GM06990 (cell line): ENCODE measurements around the gene KRCC1.

Experiments
- DNase-seq: peaks from one replicate; pipeline ENCODE4 v3.0.0-alpha.2; 2011; ENCODE audit not compliant: insufficient read length; ENCODE audit errors: extremely low read depth
- H3K27me3 ChIP-seq: replicated peaks from 2 replicates; pipeline ENCODE4 v1.6.0; 2011; ENCODE audit warnings: low read length; ENCODE audit not compliant: control insufficient read depth, insufficient read depth
- H3K36me3 ChIP-seq: 2 replicates; pipeline ENCODE4 v1.5.1; 2011; ENCODE audit warnings: low read length; ENCODE audit not compliant: control insufficient read depth, insufficient read depth
- H3K4me3 ChIP-seq: replicated peaks from 2 replicates; pipeline ENCODE4 v1.5.1; 2011; ENCODE audit warnings: low read depth, mild to moderate bottlenecking, control low read depth, low read length
- TF ChIP-seq, protein P1 (sequence below): IDR thresholded peaks from 2 replicates; pipeline ENCODE4 v1.5.1; 2011; ENCODE audit warnings: low read length, control low read depth, mild to moderate bottlenecking, inconsistent platforms; ENCODE audit not compliant: insufficient read depth, poor library complexity, severe bottlenecking

The KRCC1 gene

DNA sequence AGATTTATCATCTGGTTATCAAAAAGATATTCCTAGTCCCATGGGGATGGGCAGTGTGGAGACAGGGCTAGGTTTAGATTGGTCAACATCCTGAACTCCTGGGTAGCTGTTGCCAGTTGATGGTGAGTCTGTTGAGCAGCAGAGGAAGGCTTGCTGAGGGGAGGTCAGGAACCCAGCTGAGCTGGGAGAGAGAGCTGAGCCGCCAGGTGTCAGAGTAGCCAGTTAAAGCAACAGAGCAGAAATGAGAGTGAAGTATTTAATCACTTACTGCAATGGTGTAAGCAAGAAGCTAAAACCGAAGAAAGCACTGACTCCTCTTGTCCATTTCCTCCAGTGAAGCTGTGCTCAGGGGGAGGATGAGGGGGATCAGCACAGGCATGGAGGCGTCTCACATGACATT is 41.6 kb upstream of the KRCC1 start:
- H3K36me3 ChIP-seq = no peaks in the 10 kb centered on the region
- DNase-seq = no peak
- H3K27me3 ChIP-seq = no peaks in the 10 kb centered on the region
- TF ChIP-seq, protein P1, sequence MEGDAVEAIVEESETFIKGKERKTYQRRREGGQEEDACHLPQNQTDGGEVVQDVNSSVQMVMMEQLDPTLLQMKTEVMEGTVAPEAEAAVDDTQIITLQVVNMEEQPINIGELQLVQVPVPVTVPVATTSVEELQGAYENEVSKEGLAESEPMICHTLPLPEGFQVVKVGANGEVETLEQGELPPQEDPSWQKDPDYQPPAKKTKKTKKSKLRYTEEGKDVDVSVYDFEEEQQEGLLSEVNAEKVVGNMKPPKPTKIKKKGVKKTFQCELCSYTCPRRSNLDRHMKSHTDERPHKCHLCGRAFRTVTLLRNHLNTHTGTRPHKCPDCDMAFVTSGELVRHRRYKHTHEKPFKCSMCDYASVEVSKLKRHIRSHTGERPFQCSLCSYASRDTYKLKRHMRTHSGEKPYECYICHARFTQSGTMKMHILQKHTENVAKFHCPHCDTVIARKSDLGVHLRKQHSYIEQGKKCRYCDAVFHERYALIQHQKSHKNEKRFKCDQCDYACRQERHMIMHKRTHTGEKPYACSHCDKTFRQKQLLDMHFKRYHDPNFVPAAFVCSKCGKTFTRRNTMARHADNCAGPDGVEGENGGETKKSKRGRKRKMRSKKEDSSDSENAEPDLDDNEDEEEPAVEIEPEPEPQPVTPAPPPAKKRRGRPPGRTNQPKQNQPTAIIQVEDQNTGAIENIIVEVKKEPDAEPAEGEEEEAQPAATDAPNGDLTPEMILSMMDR = no peak
- no peak overlapping the region for H3K4me3 ChIP-seq

DNA sequence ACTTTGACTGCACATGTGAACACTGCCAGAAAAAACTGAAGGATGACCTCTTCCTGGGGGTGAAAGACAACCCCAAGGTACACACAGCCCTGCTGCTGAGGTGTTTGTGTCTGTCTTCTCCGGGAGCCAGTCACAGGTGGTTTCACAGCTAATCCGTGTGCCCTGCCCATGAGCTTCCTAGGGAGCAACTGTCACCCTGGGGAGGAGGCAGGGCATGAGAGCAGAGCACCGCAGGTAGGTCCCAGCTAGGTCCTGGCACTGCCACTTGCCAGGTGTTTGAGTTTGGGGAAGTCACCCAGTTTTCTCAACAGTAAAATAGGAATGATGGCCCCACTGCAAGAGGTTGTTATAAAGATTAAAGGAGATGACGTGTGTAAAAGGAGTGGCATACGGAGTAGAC is 41.1 kb upstream of the KRCC1 start:
- Histone ChIP-seq H3K36me3 (no peaks in the 10 kb centered on the region), H3K27me3 (no peaks in the 10 kb centered on the region), H3K4me3 (no peak overlapping the region)
- TF ChIP-seq, protein P1 = no peak
- no peak for DNase-seq

DNA sequence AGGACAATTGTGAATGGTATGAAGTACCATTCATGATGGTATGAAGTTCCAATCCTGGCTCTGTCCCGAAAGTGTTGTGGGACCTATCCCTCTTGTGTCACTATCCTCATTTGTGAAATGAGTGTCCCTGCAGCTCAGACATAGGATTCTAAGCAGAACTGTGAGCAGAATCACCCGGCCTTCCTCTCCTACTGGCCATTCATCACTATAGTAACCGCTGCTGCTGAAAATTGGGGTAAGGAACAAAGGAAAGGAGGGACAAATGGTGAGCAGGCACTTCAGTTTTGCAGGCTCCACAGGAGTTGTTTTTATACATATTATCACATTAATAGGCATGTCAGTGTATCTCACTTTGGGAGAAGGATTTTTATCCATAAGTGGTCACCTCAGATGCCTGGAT is 39.4 kb upstream of the KRCC1 start:
- TF ChIP-seq, protein P1 = no peak
- Histone ChIP-seq H3K4me3 (no peak overlapping the region), H3K27me3 (no peaks in the 10 kb centered on the region), H3K36me3 (no peaks in the 10 kb centered on the region)
- no peak for DNase-seq

DNA sequence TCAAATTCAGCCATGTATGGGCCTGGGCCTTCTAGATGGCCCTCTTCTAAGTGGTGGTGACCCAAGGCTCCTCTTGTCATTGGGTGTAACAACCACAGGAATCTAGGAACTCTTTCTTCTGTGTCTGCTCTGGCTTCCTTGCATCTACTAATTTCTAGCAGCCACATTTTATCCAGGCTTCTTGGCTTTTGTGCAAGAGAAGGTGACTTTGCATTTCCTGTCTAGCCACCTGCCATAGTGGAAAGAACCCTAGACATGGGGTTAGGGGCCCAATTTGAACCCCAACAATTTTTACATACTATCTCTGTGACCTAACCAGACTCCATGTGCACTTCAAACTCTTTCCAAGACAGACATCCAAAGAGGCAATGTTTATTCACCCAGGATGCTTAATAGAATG is 37.2 kb upstream of the KRCC1 start:
- Histone ChIP-seq H3K4me3 (no peak overlapping the region), H3K27me3 (no peaks in the 10 kb centered on the region), H3K36me3 (no peaks in the 10 kb centered on the region)
- TF ChIP-seq, protein P1 = no peak
- no peak for DNase-seq

DNA sequence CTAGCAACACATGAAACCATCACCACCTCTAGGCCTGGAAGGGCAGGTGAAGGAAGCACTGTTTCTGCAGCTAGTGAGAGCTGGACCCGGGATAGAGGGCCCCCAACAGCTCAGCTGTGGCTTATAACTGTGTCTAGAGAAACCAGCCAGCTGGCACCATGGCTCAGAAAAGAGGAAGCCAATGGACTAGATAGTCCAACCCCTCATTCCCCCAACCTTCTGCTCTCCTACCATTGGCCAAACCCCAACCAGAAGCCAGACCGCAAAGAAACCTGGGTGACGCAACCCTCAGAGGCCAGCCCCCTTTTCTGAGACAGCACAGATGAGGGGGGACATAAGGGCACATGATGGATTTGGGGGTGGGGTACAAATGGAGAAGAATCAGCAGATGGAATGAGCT is 36.4 kb upstream of the KRCC1 start:
- TF ChIP-seq, protein P1 = no peak
- H3K4me3 ChIP-seq = no peak overlapping the region
- no peak for DNase-seq
- no peaks in the 10 kb centered on the region for H3K36me3 ChIP-seq
- no peaks in the 10 kb centered on the region for H3K27me3 ChIP-seq
